PC-3 (cell line): ENCODE data around the gene AMMECR1L.

Experiments
- CTCF ChIP-seq: fragments of 300-600 bp; sonication (generic); conservative IDR thresholded peaks from 2 replicates; pipeline ENCODE4 v1.5.1; 2017; ENCODE audit warnings: antibody characterized with exemption, low read depth, mild to moderate bottlenecking, low read length
- EZH2 ChIP-seq: fragments of 300-600 bp; sonication (generic); IDR thresholded peaks from one replicate; pipeline ENCODE4 v1.6.1; 2017; ENCODE audit warnings: antibody characterized with exemption, mild to moderate bottlenecking, low read length; ENCODE audit not compliant: unreplicated experiment
- EZH2phosphoT487 ChIP-seq: fragments of 300-600 bp; sonication (generic); IDR thresholded peaks from 2 replicates; pipeline ENCODE4 v1.6.1; 2018; ENCODE audit warnings: mild to moderate bottlenecking, antibody characterized with exemption, low read length, borderline replicate concordance

GRCh38 chr2:127901339-127902056, 15.7 kb upstream of the AMMECR1L start:
- TF ChIP-seq CTCF: no peak
- no peak for TF ChIP-seq EZH2phosphoT487
- TF ChIP-seq EZH2: no peak
